HepG2 (cell line): ENCODE measurements around the gene SLC38A3. TPM values are rescaled to one million over a fixed set of nuclear protein-coding genes. Genes with fewer than 3 reads are reported as not detected.
A peak's percentile ranks its signal among the peaks of the same experiment; 100 is the strongest.

ENCODE experiments used
- CERS6 ChIP-seq: sonication (generic); formaldehyde crosslinking; IDR thresholded peaks from 2 replicates; pipeline ENCODE4 v1.5.0; 2020; ENCODE audit warnings: missing genetic modification reagents
- CSRNP1 ChIP-seq: sonication (generic); formaldehyde crosslinking; IDR thresholded peaks from 2 replicates; pipeline ENCODE4 v1.8.1; 2023; ENCODE audit warnings: mild to moderate bottlenecking, missing genetic modification reagents
- ELF4 ChIP-seq: sonication (generic); formaldehyde crosslinking; IDR thresholded peaks from 2 replicates; pipeline ENCODE4 v1.5.0; 2020; ENCODE audit warnings: missing genetic modification reagents, mild to moderate bottlenecking, moderate library complexity, borderline replicate concordance
- GLMP ChIP-seq: sonication (generic); formaldehyde crosslinking; IDR thresholded peaks from 2 replicates; pipeline ENCODE4 v1.9.0; 2021; ENCODE audit warnings: missing genetic modification reagents, mild to moderate bottlenecking, borderline replicate concordance
- MATR3 ChIP-seq: sonication (generic); formaldehyde crosslinking; IDR thresholded peaks from 2 replicates; pipeline ENCODE4 v1.4.0; 2020; ENCODE audit warnings: missing genetic modification reagents
- MEF2D ChIP-seq: sonication (generic); formaldehyde crosslinking; IDR thresholded peaks from 2 replicates; pipeline ENCODE4 v1.5.1; 2020; ENCODE audit warnings: mild to moderate bottlenecking, missing genetic modification reagents
- PRDM4 ChIP-seq: sonication (generic); formaldehyde crosslinking; IDR thresholded peaks from 2 replicates; pipeline ENCODE4 v1.9.0; 2021; ENCODE audit warnings: missing genetic modification reagents, borderline replicate concordance
- RNF2 ChIP-seq: fragments of 450-650 bp; conservative IDR thresholded peaks from 2 replicates; pipeline ENCODE4 v1.6.1; 2016; ENCODE audit warnings: low read depth
- SRSF1 ChIP-seq: fragments of 200-400 bp; formaldehyde crosslinking; optimal IDR thresholded peaks from 2 replicates; pipeline ENCODE3; 2017; ENCODE audit warnings: mild to moderate bottlenecking, low read depth, low read length, moderate library complexity
- SRY ChIP-seq: sonication (generic); formaldehyde crosslinking; IDR thresholded peaks from 2 replicates; pipeline ENCODE4 v1.8.0; 2022; ENCODE audit warnings: mild to moderate bottlenecking, missing genetic modification reagents
- ZFP37 ChIP-seq: sonication (generic); formaldehyde crosslinking; IDR thresholded peaks from 2 replicates; pipeline ENCODE4 v1.4.0; 2020; ENCODE audit warnings: missing genetic modification reagents, borderline replicate concordance
- ZKSCAN8 ChIP-seq: IDR thresholded peaks from 2 replicates; pipeline ENCODE4 v1.6.1; 2016; ENCODE audit warnings: borderline replicate concordance, missing genetic modification reagents, missing compliant biosample characterization
- ZNF124 ChIP-seq: sonication (generic); formaldehyde crosslinking; IDR thresholded peaks from 2 replicates; pipeline ENCODE4 v1.4.0; 2020; ENCODE audit warnings: missing genetic modification reagents
- ZNF136 ChIP-seq: sonication (generic); formaldehyde crosslinking; IDR thresholded peaks from 2 replicates; pipeline ENCODE4 v1.8.1; 2022; ENCODE audit warnings: low read depth, mild to moderate bottlenecking, moderate library complexity, missing genetic modification reagents
- ZNF180 ChIP-seq: sonication (generic); formaldehyde crosslinking; IDR thresholded peaks from 2 replicates; pipeline ENCODE4 v1.4.0; 2020; ENCODE audit warnings: low read depth, missing genetic modification reagents, borderline replicate concordance
- ZNF205 ChIP-seq: IDR thresholded peaks from 2 replicates; pipeline ENCODE4 v1.6.1; 2018; ENCODE audit warnings: missing biosample characterization, missing genetic modification reagents
- ZNF225 ChIP-seq: sonication (generic); formaldehyde crosslinking; IDR thresholded peaks from 2 replicates; pipeline ENCODE4 v1.4.0; 2020; ENCODE audit warnings: mild to moderate bottlenecking, missing genetic modification reagents
- ZNF274 ChIP-seq: sonication (generic); formaldehyde crosslinking; IDR thresholded peaks from 2 replicates; pipeline ENCODE4 v1.5.1; 2020; ENCODE audit warnings: mild to moderate bottlenecking, missing genetic modification reagents
- ZNF513 ChIP-seq: sonication (generic); formaldehyde crosslinking; conservative IDR thresholded peaks from 2 replicates; pipeline ENCODE4 v1.5.0; 2020; ENCODE audit warnings: missing genetic modification reagents
- ZNF556 ChIP-seq: sonication (generic); formaldehyde crosslinking; IDR thresholded peaks from 2 replicates; pipeline ENCODE4 v1.4.0; 2020; ENCODE audit warnings: mild to moderate bottlenecking, missing genetic modification reagents, borderline replicate concordance
- ZNF703 ChIP-seq: sonication (generic); formaldehyde crosslinking; IDR thresholded peaks from 2 replicates; pipeline ENCODE4 v1.5.1; 2020; ENCODE audit warnings: missing genetic modification reagents, mild to moderate bottlenecking, moderate library complexity, borderline replicate concordance
- ZZZ3 ChIP-seq: sonication (generic); formaldehyde crosslinking; IDR thresholded peaks from 2 replicates; pipeline ENCODE4 v1.4.0; 2020; ENCODE audit warnings: missing genetic modification reagents, mild to moderate bottlenecking, borderline replicate concordance
- polyA plus RNA-seq, 8 experiments: library from polyadenylated mRNA; depleted of rRNA in 3 of 8; stranded (reverse) in 7 of 8; unstranded in 1 of 8; fragments of >200 nt; fragmentation: Illumina TruSeq in 4 of 8; extraction: Trizol in 4 of 8; gene quantifications; 2 replicates each; pipeline versions ENCODE4 v1.2.1 to v1.2.3, GENCODE V29; 2011 to 2016; ENCODE audit warnings: low read depth in 4 of 8, missing spikeins in 1 of 8, mixed read lengths in 1 of 8; ENCODE audit not compliant: insufficient read depth in 1 of 8
- total RNA-seq, 5 experiments: library from RNA; depleted of rRNA; stranded (reverse); fragments of >200 nt; fragmentation: Illumina TruSeq; extraction: Trizol; gene quantifications; 2 replicates each; pipeline ENCODE4 v1.2.3, GENCODE V29; 2016; ENCODE audit warnings: low read depth in 1 of 5

SLC38A3 gene
- total and polyA plus RNA-seq, 2 of the 13 experiments (the other 11 are each of a cell fraction or from before 2014, with no cell fraction given) = 29.8 to 164 TPM

- TF ChIP-seq ZNF513 (CRISPR knock-in tag) = no peak
- TF ChIP-seq ZKSCAN8 (CRISPR knock-in tag) = peak; percentile 78; the same call in 1 of the 2 replicates
- peak; percentile 92 for TF ChIP-seq ZNF703 (CRISPR knock-in tag)
- TF ChIP-seq ZZZ3 = peak; percentile 44
- no peak for TF ChIP-seq GLMP (CRISPR knock-in tag)
- TF ChIP-seq ZNF205 (CRISPR knock-in tag) = peak; percentile 91
- peak; percentile 96 for TF ChIP-seq MEF2D (CRISPR knock-in tag)
- TF ChIP-seq ELF4 (CRISPR knock-in tag) = no peak
- TF ChIP-seq SRSF1 = peak; percentile 83
- TF ChIP-seq MATR3 (CRISPR knock-in tag) = no peak
- peak; percentile 80; the same call in 1 of the 2 replicates for TF ChIP-seq PRDM4
- TF ChIP-seq ZNF274 (CRISPR knock-in tag) = peak; percentile 91
- TF ChIP-seq ZNF136 (CRISPR knock-in tag) = peak; percentile 94
- peak; percentile 73; the same call in 1 of the 2 replicates for TF ChIP-seq SRY (CRISPR knock-in tag)
- peak; percentile 94 for TF ChIP-seq ZNF124 (CRISPR knock-in tag)
- peak; percentile 96; the same call in 1 of the 2 replicates for TF ChIP-seq ZNF556 (CRISPR knock-in tag)
- no peak for TF ChIP-seq ZNF225 (CRISPR knock-in tag)
- TF ChIP-seq ZNF180 (CRISPR knock-in tag) = no peak
- no peak for TF ChIP-seq CERS6 (CRISPR knock-in tag)
- peak; percentile 96 for TF ChIP-seq CSRNP1 (CRISPR knock-in tag)
- no peak for TF ChIP-seq ZFP37 (CRISPR knock-in tag)
- TF ChIP-seq RNF2 = no peak
Measured at GRCh38 chr3:50171540-50172301, 33.4 kb upstream of the SLC38A3 start (continued).
